ENCODE results near the gene TEAD1.
"Not testable (repeated sequence)": the region's sequence is repeated elsewhere in the genome, so short reads cannot be mapped to it uniquely, and the experiment has no call there.

Gene TEAD1

DNA sequence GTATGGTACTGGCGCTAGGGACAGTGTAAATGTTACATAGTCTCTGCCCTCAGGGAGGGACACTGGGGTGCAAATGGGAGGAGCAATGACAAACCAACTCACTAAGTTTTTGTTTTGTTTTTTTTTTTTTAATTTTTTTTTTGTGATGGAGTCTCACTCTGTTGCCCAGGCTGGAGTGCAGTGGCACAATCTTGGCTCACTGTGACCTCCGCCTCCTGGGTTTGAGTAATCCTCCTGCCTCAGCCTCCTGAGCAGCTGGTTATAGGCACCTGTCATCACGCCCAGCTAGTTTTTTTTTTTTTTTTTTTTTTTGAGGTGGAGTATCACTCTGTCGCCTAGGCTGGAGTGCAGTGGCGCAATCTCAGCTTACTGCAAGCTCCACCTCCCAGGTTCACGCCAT is 83.9 kb downstream of the TEAD1 start:
- H3K27ac ChIP-seq (ENCODE audit: low read depth, low read length): not testable (repeated sequence)

DNA sequence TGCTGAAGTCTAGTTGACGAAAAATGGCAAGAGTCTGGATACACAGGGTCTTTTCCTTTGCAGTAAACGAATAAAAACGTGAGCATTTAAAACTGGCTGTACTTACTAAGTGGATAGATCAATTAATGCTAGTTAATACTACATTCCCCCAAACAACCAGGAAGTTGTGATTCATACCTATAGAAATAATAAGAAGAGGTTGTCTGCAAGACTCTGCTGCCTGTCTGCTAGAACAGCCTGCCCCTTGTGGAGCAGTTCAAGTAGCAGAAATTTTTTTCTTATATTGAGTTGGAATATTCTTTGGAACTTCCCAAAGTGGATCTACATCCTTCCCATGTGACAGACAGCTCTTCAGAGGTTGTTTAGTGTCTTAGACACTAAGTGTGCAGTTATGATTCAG is 86.8 kb downstream of the TEAD1 start:
- no peak overlapping the region for H3K27ac ChIP-seq (ENCODE audit: low read depth, low read length)
- H3K4me1 ChIP-seq (ENCODE audit: insufficient read depth, low read length): peaks cover 46% of the 10 kb centered on the region

More for the DNA sequence above, 83.9 kb downstream of the TEAD1 start:
- H3K9ac ChIP-seq (ENCODE audit: low read length); H3K27me3 ChIP-seq (ENCODE audit: control insufficient read depth in 1 of 2, insufficient read depth in 2 of 2, low read length in 2 of 2); H3K4me3 ChIP-seq (ENCODE audit: low read depth in 1 of 2, low read length in 2 of 2); H3K36me3 ChIP-seq (ENCODE audit: insufficient read depth, low read length); H3K9me3 ChIP-seq (ENCODE audit: low read length): not testable (repeated sequence)
- peaks cover 40% of the 10 kb centered on the region for H3K4me1 ChIP-seq (ENCODE audit: insufficient read depth, low read length)

DNA sequence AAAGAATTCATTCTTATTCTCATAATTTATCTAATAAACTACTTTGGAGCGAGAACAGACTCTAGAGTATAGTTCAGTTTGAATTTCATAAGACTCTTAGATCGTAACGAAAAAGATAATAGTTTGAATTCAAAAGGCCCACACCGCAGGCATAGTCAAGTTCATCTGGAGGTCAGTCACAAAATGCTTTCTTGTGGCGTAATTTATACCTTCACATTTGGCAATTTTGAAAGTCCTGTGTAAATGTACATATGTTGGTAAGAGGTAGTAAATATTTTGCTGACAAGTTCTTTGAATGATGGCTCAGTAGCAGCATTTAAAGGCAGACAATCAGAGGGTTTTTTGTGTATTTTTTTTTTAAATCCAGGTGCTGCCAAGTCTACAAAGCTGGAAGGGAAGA is 88.1 kb downstream of the TEAD1 start:
- Histone ChIP-seq H3K4me3 (ENCODE audit: low read depth in 1 of 2, low read length in 2 of 2) (no peak overlapping the region), H3K9ac (ENCODE audit: low read length) (no peak overlapping the region), H3K9me3 (ENCODE audit: low read length) (no peaks in the 10 kb centered on the region), H3K27ac (ENCODE audit: low read depth, low read length) (no peak overlapping the region), H3K27me3 (ENCODE audit: control insufficient read depth in 1 of 2, insufficient read depth in 2 of 2, low read length in 2 of 2) (no peaks in the 10 kb centered on the region), H3K36me3 (ENCODE audit: insufficient read depth, low read length) (peaks cover 13% of the 10 kb centered on the region), H3K4me1 (ENCODE audit: insufficient read depth, low read length) (peaks cover 51% of the 10 kb centered on the region)

More for the DNA sequence above, 86.8 kb downstream of the TEAD1 start:
- Histone ChIP-seq H3K9me3 (ENCODE audit: low read length) (no peaks in the 10 kb centered on the region), H3K27me3 (ENCODE audit: control insufficient read depth in 1 of 2, insufficient read depth in 2 of 2, low read length in 2 of 2) (no peaks in the 10 kb centered on the region), H3K36me3 (ENCODE audit: insufficient read depth, low read length) (peaks cover 13% of the 10 kb centered on the region), H3K9ac (ENCODE audit: low read length) (no peak overlapping the region), H3K4me3 (ENCODE audit: low read depth in 1 of 2, low read length in 2 of 2) (no peak overlapping the region)

DNA sequence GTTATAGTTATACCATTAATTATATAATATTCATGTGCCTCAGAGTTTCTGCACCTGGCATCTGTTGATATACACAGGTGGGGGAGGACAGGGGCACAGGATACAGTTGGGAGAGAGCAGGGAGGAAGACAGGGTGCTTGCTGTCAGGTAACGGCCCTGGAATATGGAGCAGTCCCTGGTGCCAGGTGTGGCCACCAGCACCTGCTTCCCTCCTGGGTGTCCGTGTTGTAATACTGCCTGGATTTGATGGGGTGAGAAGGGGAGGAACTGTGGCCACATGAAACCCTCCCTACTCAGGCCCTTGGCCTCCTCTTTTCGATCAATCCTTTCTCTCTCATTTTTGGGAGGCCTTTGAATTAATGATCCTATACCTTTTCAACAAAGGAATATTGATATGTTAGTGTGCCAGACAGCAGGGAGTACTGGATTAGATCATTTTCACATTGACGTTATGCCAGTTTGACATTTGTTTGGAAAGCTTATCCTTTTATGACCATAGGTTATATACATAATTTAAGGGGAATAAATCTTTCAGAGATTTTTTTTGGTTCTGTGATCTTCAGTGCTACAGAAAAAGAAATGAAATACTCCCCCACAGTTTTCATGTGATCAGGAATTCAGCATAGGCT is 88.6 kb downstream of the TEAD1 start:
- Histone ChIP-seq H3K9me3 (ENCODE audit: low read length) (no peaks in the 10 kb centered on the region), H3K36me3 (ENCODE audit: insufficient read depth, low read length) (peaks cover 13% of the 10 kb centered on the region), H3K27ac (ENCODE audit: low read depth, low read length) (no peak overlapping the region), H3K27me3 (ENCODE audit: control insufficient read depth in 1 of 2, insufficient read depth in 2 of 2, low read length in 2 of 2) (no peaks in the 10 kb centered on the region), H3K4me1 (ENCODE audit: insufficient read depth, low read length) (peaks cover 57% of the 10 kb centered on the region), H3K4me3 (ENCODE audit: low read depth in 1 of 2, low read length in 2 of 2) (no peak overlapping the region), H3K9ac (ENCODE audit: low read length) (no peak overlapping the region)

DNA sequence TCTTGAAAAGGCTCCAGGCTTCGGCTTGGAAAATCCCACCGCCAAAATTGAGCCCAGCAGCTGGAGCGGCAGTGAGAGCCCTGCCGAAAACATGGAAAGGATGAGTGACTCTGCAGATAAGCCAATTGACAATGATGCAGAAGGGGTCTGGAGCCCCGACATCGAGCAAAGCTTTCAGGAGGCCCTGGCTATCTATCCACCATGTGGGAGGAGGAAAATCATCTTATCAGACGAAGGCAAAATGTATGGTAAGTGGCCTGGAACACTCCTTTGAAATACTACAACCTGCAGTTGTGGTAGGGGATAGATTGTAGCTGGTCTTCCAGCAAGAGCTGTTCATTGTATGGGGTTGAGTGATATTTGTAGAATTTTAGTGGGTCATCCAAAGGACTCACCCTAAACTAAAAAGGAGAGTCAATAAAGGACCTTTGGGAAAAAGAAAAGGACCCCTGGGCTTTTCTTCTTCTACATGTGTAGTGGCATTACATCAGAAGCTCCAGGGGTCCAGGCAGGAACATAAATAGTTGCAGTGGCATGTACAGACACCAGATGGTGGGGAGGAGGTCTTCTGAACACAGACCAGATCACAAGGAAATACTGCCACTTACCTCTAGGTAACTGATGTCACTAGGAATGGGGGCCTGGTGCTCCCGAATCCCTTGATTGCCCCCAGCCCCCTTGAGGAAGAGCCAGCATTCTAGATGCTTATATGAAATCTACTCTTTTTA is 90.1 kb downstream of the TEAD1 start:
- no peak overlapping the region for H3K4me3 ChIP-seq (ENCODE audit: low read depth in 1 of 2, low read length in 2 of 2)
- H3K9ac ChIP-seq (ENCODE audit: low read length): no peak overlapping the region
- no peaks in the 10 kb centered on the region for H3K27me3 ChIP-seq (ENCODE audit: control insufficient read depth in 1 of 2, insufficient read depth in 2 of 2, low read length in 2 of 2)
- H3K27ac ChIP-seq (ENCODE audit: low read depth, low read length): no peak overlapping the region
- no peaks in the 10 kb centered on the region for H3K9me3 ChIP-seq (ENCODE audit: low read length)
- H3K4me1 ChIP-seq (ENCODE audit: insufficient read depth, low read length): peaks cover 72% of the 10 kb centered on the region
- H3K36me3 ChIP-seq (ENCODE audit: insufficient read depth, low read length): peaks cover 13% of the 10 kb centered on the region

DNA sequence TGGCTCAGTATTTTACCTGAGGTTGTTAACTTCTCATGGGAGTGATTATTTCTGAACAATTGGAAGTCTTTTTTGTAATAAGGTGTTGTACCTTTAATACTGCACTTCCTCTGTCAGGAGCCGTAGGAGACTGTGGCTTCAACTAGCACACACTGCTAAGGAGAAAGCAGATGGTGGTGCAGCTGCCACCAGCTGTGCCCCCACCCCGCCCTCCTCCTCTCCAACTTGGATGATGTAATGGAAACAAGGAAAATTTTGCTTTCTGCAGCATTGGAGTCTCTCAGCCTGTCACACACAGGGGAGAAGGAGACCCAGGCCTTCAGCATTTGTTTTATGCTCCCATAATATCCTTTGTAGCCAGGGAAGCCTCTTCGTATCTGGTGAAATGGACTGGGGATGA is 91.2 kb downstream of the TEAD1 start:
- Histone ChIP-seq H3K9me3 (ENCODE audit: low read length) (no peaks in the 10 kb centered on the region), H3K4me1 (ENCODE audit: insufficient read depth, low read length) (peaks cover 80% of the 10 kb centered on the region), H3K27ac (ENCODE audit: low read depth, low read length) (peak overlapping the region; percentile 20), H3K4me3 (ENCODE audit: low read depth in 1 of 2, low read length in 2 of 2) (no peak overlapping the region), H3K27me3 (ENCODE audit: control insufficient read depth in 1 of 2, insufficient read depth in 2 of 2, low read length in 2 of 2) (no peaks in the 10 kb centered on the region), H3K9ac (ENCODE audit: low read length) (no peak overlapping the region), H3K36me3 (ENCODE audit: insufficient read depth, low read length) (peaks cover 13% of the 10 kb centered on the region)

DNA sequence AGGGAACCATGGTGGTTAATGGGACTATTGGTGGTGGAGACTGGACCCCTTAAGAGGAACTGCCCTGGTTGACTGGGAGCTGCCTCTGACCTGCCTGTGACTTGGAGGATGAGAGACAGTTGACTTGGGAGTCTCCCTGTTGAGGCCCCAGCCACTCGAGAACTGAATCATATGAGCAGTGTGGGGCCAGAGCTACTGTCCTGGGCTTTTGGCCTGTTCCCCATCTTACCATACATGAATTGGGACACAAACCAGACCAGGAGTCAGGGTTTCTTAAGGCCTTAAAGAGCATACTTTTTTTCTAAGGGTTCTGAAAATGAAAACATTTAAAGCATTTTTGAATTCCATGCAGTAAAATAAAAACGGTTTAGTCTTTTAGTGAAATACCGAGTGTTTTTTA is 92.8 kb downstream of the TEAD1 start:
- Histone ChIP-seq H3K36me3 (ENCODE audit: insufficient read depth, low read length) (peaks cover 13% of the 10 kb centered on the region), H3K27ac (ENCODE audit: low read depth, low read length) (no peak overlapping the region), H3K9ac (ENCODE audit: low read length) (no peak overlapping the region), H3K27me3 (ENCODE audit: control insufficient read depth in 1 of 2, insufficient read depth in 2 of 2, low read length in 2 of 2) (no peaks in the 10 kb centered on the region), H3K4me3 (ENCODE audit: low read depth in 1 of 2, low read length in 2 of 2) (no peak overlapping the region), H3K9me3 (ENCODE audit: low read length) (no peaks in the 10 kb centered on the region), H3K4me1 (ENCODE audit: insufficient read depth, low read length) (peaks cover 82% of the 10 kb centered on the region)

DNA sequence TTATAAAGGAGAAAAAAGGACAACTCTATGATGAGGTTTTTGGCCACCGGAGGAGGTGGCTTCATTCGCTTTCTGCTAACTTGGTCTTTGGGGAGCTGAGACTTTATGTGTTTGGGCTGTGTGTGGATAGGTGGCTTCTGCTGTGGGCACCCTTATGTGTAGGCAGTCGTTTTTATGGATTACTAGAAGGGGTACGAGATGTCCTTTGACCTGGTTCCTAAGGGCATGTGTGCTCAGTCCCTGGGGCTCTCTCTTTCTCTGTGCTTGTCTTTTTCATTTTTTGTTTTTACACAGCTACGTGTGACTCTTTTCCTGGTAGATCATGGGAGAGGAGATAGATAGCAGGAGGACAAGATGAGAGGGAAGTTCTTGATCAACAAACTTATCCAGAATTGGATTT is 93.4 kb downstream of the TEAD1 start:
- no peak overlapping the region for H3K27ac ChIP-seq (ENCODE audit: low read depth, low read length)
- peaks cover 80% of the 10 kb centered on the region for H3K4me1 ChIP-seq (ENCODE audit: insufficient read depth, low read length)
- H3K9me3 ChIP-seq (ENCODE audit: low read length): no peaks in the 10 kb centered on the region
- H3K9ac ChIP-seq (ENCODE audit: low read length): no peak overlapping the region
- no peaks in the 10 kb centered on the region for H3K27me3 ChIP-seq (ENCODE audit: control insufficient read depth in 1 of 2, insufficient read depth in 2 of 2, low read length in 2 of 2)
- H3K36me3 ChIP-seq (ENCODE audit: insufficient read depth, low read length): peaks cover 13% of the 10 kb centered on the region
- no peak overlapping the region for H3K4me3 ChIP-seq (ENCODE audit: low read depth in 1 of 2, low read length in 2 of 2)

DNA sequence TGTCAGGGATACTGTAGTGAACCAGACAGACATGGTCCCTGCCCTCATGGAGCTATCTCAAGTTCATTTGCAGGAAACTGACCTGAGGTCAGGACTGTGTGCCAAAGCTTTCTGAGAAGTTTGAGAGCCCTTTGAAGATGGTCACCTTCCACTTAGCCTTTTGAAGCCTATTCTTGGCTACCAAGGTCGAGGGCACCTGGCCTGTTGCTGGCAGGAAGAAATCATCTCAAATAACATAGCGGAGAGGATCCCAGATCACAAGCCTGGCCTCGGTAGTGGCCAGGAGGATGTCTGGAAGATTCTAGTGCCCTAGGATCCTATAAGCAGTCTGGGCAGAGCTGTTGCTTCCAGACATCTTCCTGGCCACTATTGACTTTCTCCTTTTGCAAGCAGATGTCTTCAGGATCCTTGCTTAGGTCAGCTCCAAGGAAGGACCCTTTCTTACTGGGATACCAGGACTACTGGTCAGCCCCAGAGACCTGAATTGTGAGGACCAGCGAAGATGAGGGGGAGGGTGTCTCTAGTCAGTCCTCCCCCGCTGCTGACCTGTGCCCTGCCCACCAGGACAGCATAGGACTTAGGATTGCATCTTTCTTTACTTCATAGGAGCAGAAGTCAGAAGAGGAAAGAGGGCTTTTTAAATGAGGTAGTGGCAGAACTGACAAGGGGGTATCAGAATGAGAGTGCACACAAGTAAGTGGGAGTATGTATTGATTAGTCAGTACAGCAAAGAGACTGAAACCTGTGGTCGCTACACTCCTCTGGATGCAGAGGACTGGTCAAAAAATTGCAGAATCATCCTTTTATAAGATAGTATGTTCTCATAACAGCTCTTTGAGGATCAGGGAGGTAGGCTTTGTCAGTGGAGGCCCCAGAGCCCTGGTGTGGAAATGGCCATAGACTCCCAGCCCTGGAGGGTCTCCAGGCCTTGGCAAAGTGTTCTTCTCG is 94.8 kb downstream of the TEAD1 start:
- H3K9me3 ChIP-seq (ENCODE audit: low read length): no peaks in the 10 kb centered on the region
- peaks cover 76% of the 10 kb centered on the region for H3K4me1 ChIP-seq (ENCODE audit: insufficient read depth, low read length)
- no peak overlapping the region for H3K4me3 ChIP-seq (ENCODE audit: low read depth in 1 of 2, low read length in 2 of 2)
- peaks cover 13% of the 10 kb centered on the region for H3K36me3 ChIP-seq (ENCODE audit: insufficient read depth, low read length)
- no peak overlapping the region for H3K9ac ChIP-seq (ENCODE audit: low read length)
- no peaks in the 10 kb centered on the region for H3K27me3 ChIP-seq (ENCODE audit: control insufficient read depth in 1 of 2, insufficient read depth in 2 of 2, low read length in 2 of 2)
- peak overlapping the region; percentile 7 for H3K27ac ChIP-seq (ENCODE audit: low read depth, low read length)

DNA sequence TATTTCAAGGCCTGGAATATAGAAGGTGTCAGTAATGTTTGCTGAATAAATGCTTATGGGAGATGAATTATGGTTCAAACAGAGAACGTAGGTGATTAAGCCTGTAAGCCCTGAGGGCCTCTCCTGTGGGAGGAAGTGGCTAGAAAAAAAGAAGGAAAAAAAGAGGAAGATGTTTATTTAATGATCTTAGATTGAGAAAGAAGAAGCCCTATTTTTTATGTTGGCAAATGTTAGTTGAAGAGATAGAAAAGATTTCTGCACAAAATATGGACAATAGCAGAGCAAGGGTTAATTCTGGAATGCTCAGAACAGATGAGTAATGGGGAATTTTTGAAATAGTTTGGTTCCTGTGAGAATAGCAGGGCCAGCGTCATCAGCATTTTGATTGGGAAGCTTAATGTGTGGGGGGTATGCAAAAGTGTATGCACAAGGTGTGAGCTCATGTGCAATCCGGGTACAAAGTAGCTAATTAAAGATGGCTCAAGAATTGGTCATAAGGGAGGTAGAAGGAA is 95.7 kb downstream of the TEAD1 start:
- H3K9ac ChIP-seq (ENCODE audit: low read length): no peak overlapping the region
- H3K27ac ChIP-seq (ENCODE audit: low read depth, low read length): no peak overlapping the region
- peaks cover 6% of the 10 kb centered on the region for H3K36me3 ChIP-seq (ENCODE audit: insufficient read depth, low read length)
- H3K9me3 ChIP-seq (ENCODE audit: low read length): no peaks in the 10 kb centered on the region
- H3K27me3 ChIP-seq (ENCODE audit: control insufficient read depth in 1 of 2, insufficient read depth in 2 of 2, low read length in 2 of 2): no peaks in the 10 kb centered on the region
- no peak overlapping the region for H3K4me3 ChIP-seq (ENCODE audit: low read depth in 1 of 2, low read length in 2 of 2)
- peaks cover 75% of the 10 kb centered on the region for H3K4me1 ChIP-seq (ENCODE audit: insufficient read depth, low read length)

DNA sequence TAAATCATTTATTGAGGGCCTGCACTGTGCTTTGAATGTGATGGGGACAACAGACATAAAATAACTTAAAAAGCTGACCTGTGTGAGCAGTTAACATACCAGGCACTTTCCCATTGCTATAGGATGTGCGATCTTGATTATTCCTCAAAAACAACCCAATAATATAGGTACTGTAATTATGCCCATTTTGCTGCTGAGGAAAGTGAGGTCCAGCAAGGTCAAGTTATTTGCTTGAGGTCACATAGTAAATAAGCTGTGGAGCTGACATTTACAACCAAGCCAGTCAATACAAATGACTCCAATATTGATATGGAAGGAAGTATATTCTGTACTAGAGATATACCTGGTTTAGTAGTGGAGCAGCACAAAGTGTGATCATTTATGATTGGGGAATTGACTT is 96.2 kb downstream of the TEAD1 start:
- H3K9me3 ChIP-seq (ENCODE audit: low read length): no peaks in the 10 kb centered on the region
- H3K27ac ChIP-seq (ENCODE audit: low read depth, low read length): no peak overlapping the region
- no peak overlapping the region for H3K4me3 ChIP-seq (ENCODE audit: low read depth in 1 of 2, low read length in 2 of 2)
- H3K4me1 ChIP-seq (ENCODE audit: insufficient read depth, low read length): peaks cover 75% of the 10 kb centered on the region
- no peaks in the 10 kb centered on the region for H3K27me3 ChIP-seq (ENCODE audit: control insufficient read depth in 1 of 2, insufficient read depth in 2 of 2, low read length in 2 of 2)
- H3K9ac ChIP-seq (ENCODE audit: low read length): no peak overlapping the region
- H3K36me3 ChIP-seq (ENCODE audit: insufficient read depth, low read length): peaks cover under 1% of the 10 kb centered on the region
